HCT116 (cell line): ENCODE data around the gene CFAP298. TPM values are rescaled to one million over a fixed set of nuclear protein-coding genes. Genes with fewer than 3 reads are reported as not detected.

Experiments
- ATAC-seq: fragments of 200-7000 bp; cut with Tn5 transposase; 2 replicates; pipeline ENCODE4 v1.9.1; 2020; ENCODE audit warnings: mild to moderate bottlenecking, moderate library complexity
- BruUV-seq: library from RNA; stranded (reverse); fragments of 400-500 nt; replicated peaks from 2 replicates; lab custom pipeline; 2021; lab: Mats Ljungman, UMichigan
- CTCF ChIA-PET: fragments of 300-600 bp; sonication (Branson Sonifier 250); formaldehyde crosslinking; loops from one replicate; lab custom pipeline; 2021; ENCODE audit warnings: antibody characterized with exemption; lab: Charles Lee
- POLR2A ChIA-PET: fragments of 300-600, 350-600 bp; sonication (Branson Sonifier 250); formaldehyde crosslinking; loops from one replicate; lab custom pipeline; 2021; ENCODE audit warnings: antibody characterized with exemption; lab: Charles Lee
- RAD21 ChIA-PET, 2 experiments: fragments of 300-600 bp; sonication (Branson Sonifier 250); formaldehyde crosslinking; loops; one replicate each; lab custom pipeline; 2023; ENCODE audit warnings: low total read pairs in 2 of 2; ENCODE audit not compliant: uncharacterized antibody in 2 of 2, unreplicated experiment in 2 of 2, low non-redundant PET in 1 of 2; lab: Charles Lee
- DNase-seq: peaks from one replicate; pipeline ENCODE4 v3.0.0-alpha.2; 2010; ENCODE audit warnings: low read depth, low spot score
- H2AFZ ChIP-seq: fragments of 200-600 bp; shearing (Covaris generic), sonication (generic); 2 replicates; pipeline ENCODE4 v1.6.1; 2017; ENCODE audit warnings: low read depth, mixed run types, mixed read lengths, antibody characterized with exemption, low read length; ENCODE audit not compliant: poor library complexity, severe bottlenecking
- H3K27ac ChIP-seq: 2 replicates; pipeline ENCODE4 v1.5.1; 2012; ENCODE audit warnings: low read depth, low read length
- H3K27me3 ChIP-seq: fragments of 200-600 bp; sonication (generic); 2 replicates; pipeline ENCODE4 v1.6.1; 2016; ENCODE audit warnings: mixed run types, low read length, mixed read lengths; ENCODE audit not compliant: insufficient read depth
- H3K36me3 ChIP-seq, 2 experiments: fragments of 200-500 bp in 1 of 2; fragments of 200-600 bp in 1 of 2; sonication (Bioruptor generic) in 1 of 2; sonication (generic) in 1 of 2; 2 replicates each; pipeline versions ENCODE4 v1.5.1 to v1.6.1; 2014 to 2016; ENCODE audit warnings: low read length in 2 of 2, inconsistent platforms in 1 of 2, mixed read lengths in 1 of 2, mixed run types in 1 of 2; ENCODE audit not compliant: insufficient read depth in 2 of 2, control insufficient read depth in 1 of 2
- H3K4me1 ChIP-seq, 2 experiments: fragments of 200-600 bp in 1 of 2; sonication (generic) in 1 of 2; 2 replicates each; pipeline versions ENCODE4 v1.5.1 to v1.6.1; 2012 to 2017; ENCODE audit warnings: low read length in 2 of 2, inconsistent platforms in 1 of 2, mild to moderate bottlenecking in 1 of 2, mixed read lengths in 1 of 2, mixed run types in 1 of 2, moderate library complexity in 1 of 2; ENCODE audit not compliant: insufficient read depth in 2 of 2, control insufficient read depth in 1 of 2
- H3K4me2 ChIP-seq: fragments of 200-600 bp; sonication (generic); 2 replicates; pipeline ENCODE4 v1.6.1; 2017; ENCODE audit warnings: mixed run types, low read length, mixed read lengths
- H3K4me3 ChIP-seq, 2 experiments: fragments of 200-600 bp in 1 of 2; sonication (generic) in 1 of 2; replicated peaks in 1 of 2; 2 replicates each; pipeline ENCODE4 v1.5.1; 2011 to 2016; ENCODE audit warnings: low read length in 2 of 2, control low read depth in 1 of 2, low read depth in 1 of 2, mild to moderate bottlenecking in 1 of 2, mixed read lengths in 1 of 2, mixed run types in 1 of 2
- H3K79me2 ChIP-seq: fragments of 200-600 bp; sonication (generic); 2 replicates; pipeline ENCODE4 v1.6.1; 2017; ENCODE audit warnings: mild to moderate bottlenecking, mixed run types, low read length, moderate library complexity, mixed read lengths; ENCODE audit not compliant: insufficient read depth
- H3K9ac ChIP-seq: fragments of 200-600 bp; sonication (generic); 2 replicates; pipeline ENCODE4 v1.6.1; 2016; ENCODE audit warnings: low read length, mixed read lengths
- H3K9me2 ChIP-seq: fragments of 200-600 bp; sonication (generic), shearing (Covaris generic); 2 replicates; pipeline ENCODE4 v1.6.1; 2017; ENCODE audit warnings: mixed run types, mild to moderate bottlenecking, moderate library complexity; ENCODE audit not compliant: insufficient read depth
- H3K9me3 ChIP-seq, 2 experiments: fragments of 200-500 bp in 1 of 2; fragments of 200-600 bp in 1 of 2; sonication (Bioruptor generic) in 1 of 2; sonication (generic) in 1 of 2; 2 replicates each; pipeline ENCODE4 v1.6.1; 2014 to 2017; ENCODE audit warnings: low read length in 2 of 2, mixed read lengths in 2 of 2, inconsistent platforms in 1 of 2, low read depth in 1 of 2, mild to moderate bottlenecking in 1 of 2, mixed run types in 1 of 2, moderate library complexity in 1 of 2; ENCODE audit not compliant: control insufficient read depth in 1 of 2, insufficient read depth in 1 of 2
- H4K20me1 ChIP-seq: fragments of 200-600 bp; sonication (generic), shearing (Covaris generic); 2 replicates; pipeline ENCODE4 v1.6.1; 2017; ENCODE audit warnings: mixed run types, mild to moderate bottlenecking, moderate library complexity; ENCODE audit not compliant: insufficient read depth
- CEBPB ChIP-seq: IDR thresholded peaks from 2 replicates; pipeline ENCODE4 v1.6.1; 2012; ENCODE audit warnings: low read depth
- CTCF ChIP-seq, 3 experiments: fragments of 200-600 bp in 1 of 3; sonication (generic) in 1 of 3; IDR thresholded peaks in 2 of 3; conservative IDR thresholded peaks in 1 of 3; 2 replicates each; pipeline ENCODE4 v1.5.1; 2012 to 2017; ENCODE audit warnings: low read depth in 2 of 3, low read length in 2 of 3, antibody characterized with exemption in 1 of 3, borderline replicate concordance in 1 of 3, control low read depth in 1 of 3, mild to moderate bottlenecking in 1 of 3, mixed read lengths in 1 of 3, mixed run types in 1 of 3, moderate library complexity in 1 of 3; ENCODE audit not compliant: insufficient read depth in 1 of 3
- ELF1 ChIP-seq: IDR thresholded peaks from 2 replicates; pipeline ENCODE4 v1.6.1; 2012; ENCODE audit warnings: low read depth, borderline replicate concordance
- EZH2 ChIP-seq: fragments of 200-600 bp; sonication (generic); IDR thresholded peaks from 2 replicates; pipeline ENCODE4 v1.6.1; 2017; ENCODE audit warnings: antibody characterized with exemption, mixed run types
- EZH2phosphoT487 ChIP-seq: fragments of 200-600 bp; IDR thresholded peaks from 2 replicates; pipeline ENCODE4 v1.6.1; 2018; ENCODE audit warnings: antibody characterized with exemption, borderline replicate concordance
- RAD21 ChIP-seq: IDR thresholded peaks from 2 replicates; pipeline ENCODE4 v1.6.1; 2012; ENCODE audit warnings: low read depth, mild to moderate bottlenecking
- SP1 ChIP-seq: IDR thresholded peaks from 2 replicates; pipeline ENCODE4 v1.6.1; 2012; ENCODE audit warnings: low read depth
- intact Hi-C: fragments of 100-400 bp; cut with micrococcal nuclease; formaldehyde crosslinking; loops from 2 replicates; pipeline ENCODE4 v1.10.0; 2022
- total RNA-seq: library from RNA; stranded (reverse); gene quantifications from one replicate; pipeline ENCODE4 v1.2.1, GENCODE V29; 2021; ENCODE audit not compliant: unreplicated experiment

Gene CFAP298
- total RNA-seq, 1 experiment from 2014 or later: 58.2 TPM

GRCh38 chr21:32566741-32567389 lies 45.3 kb downstream of the CFAP298 start:
- no peak overlapping the region for H2AFZ ChIP-seq
- RAD21 ChIA-PET: no interaction called here
- no TSS peak for BruUV-seq

More at GRCh38 chr21:32566741-32567389, 45.3 kb downstream of the CFAP298 start:
- no peak overlapping the region for H3K4me3 ChIP-seq
- peaks cover 10 to 18% of the 10 kb centered on the region in 2 experiments; a peak in 3 of 4 replicates for H3K4me1 ChIP-seq
- no peak overlapping the region for H3K27ac ChIP-seq
- no peaks in the 10 kb centered on the region for H3K27me3 ChIP-seq
- no peaks in the 10 kb centered on the region for H4K20me1 ChIP-seq
- no peaks in the 10 kb centered on the region for H3K9me2 ChIP-seq
- TF ChIP-seq EZH2phosphoT487 (no peak), SP1 (no peak), CEBPB (no peak), EZH2 (no peak), RAD21 (no peak), ELF1 (no peak), CTCF (IDR thresholded peaks at IDR 0.05 in 2 of 3, conservative IDR thresholded peaks at IDR 0.05 in 1 of 3; ENCODE audit: borderline replicate concordance in 1 of 3, insufficient read depth in 1 of 3, low read depth in 2 of 3, low read length in 2 of 3) (no peak)
- TF ChIP-seq, all 23 proteins: peak for 0
- intact Hi-C loops: no loop called here
- H3K9me3 ChIP-seq: no peaks in the 10 kb centered on the region; a peak in 1 of 4 replicates
- POLR2A ChIA-PET: no interaction called here
- no peaks in the 10 kb centered on the region for H3K79me2 ChIP-seq
- H3K9ac ChIP-seq: no peak overlapping the region
- H3K4me2 ChIP-seq: no peak overlapping the region
- CTCF ChIA-PET: interaction anchor here (0.9 kb wide), 1 partner anchor 32 kb away, joined by 3 read pairs; no protein-coding TSS in a partner anchor
- no peaks in the 10 kb centered on the region for H3K36me3 ChIP-seq
- DNase-seq (no peak), ATAC-seq (no peak)
